Measurements from ENCODE around the gene PER2.

The PER2 gene

DNA sequence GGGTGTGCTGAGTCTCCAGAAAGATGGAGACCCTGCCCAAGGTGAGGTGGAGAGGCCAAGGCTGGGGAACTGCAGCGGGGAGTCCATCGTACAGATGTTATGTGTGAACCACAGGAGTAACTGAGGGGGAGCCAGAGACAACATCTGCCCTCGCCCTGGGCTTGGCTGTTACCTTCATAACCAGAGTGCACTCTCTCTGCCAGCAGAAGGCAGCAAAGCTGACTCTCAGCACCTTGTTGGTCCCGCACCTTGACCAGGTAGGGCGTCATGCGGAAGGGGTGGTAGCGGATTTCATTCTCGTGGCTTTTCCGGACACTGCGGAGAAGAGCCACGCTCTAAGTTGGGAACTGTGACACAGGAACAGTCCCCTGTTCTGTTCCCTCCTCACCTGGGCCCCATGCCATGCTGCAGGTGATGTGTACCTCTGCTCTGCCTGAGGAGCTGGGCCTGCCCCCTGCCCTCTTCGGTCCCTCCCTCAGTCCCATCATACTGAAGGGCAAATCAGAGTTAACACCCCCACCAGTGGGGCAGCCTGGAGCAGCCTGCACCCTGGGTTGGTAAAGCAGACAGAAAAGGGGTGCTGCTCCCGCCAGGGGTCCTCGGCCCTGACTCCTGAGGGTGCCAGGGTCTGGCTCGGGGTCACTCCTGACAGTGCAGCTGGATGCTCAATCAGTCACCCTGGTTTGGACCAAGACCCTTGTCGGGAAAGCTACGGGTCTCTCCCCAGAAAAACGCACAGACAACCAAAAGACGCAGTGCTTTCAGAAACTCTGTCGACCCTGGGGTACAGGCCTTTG is 20.3 kb downstream of the PER2 start:
- no peak for DNase-seq (ENCODE audit: low read depth)

DNA sequence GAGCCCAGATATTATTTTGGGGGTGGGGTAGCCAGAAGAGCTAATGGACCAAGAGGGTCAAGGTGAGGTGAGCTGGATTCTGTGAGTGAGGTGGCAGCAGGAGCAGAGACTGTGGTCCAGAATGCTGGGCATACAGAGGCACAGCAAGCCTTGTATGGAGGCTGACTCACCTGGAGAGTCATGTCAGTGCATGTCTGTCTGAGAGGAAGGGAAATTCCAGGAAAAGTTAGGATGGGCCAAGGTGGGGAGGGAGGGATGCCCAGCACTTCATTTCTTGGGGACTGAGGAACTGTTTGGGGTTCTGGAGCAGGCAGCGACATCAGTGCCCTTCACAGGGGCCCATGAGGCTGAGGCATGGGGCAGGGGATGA is 21.1 kb downstream of the PER2 start:
- DNase-seq (ENCODE audit: low read depth) = no peak

DNA sequence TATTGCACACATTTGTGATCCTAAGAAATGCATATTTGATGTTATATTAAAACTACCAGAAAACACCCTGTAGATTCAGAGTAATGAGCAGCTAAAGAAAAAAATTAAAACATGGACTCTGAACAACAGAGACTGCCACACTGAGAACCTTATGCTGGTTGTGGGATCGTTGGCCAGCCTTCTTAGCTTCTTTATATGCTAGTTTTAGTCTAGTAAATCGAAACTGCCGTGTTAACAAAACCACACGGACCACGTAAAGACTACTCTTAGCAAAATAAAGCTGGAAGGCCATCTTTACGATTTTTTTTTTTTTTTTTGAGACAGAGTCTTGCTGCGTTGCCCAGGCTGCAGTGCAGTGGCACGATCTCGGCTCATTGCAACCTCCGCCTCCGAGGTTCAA is 22.8 kb downstream of the PER2 start:
- no peak for DNase-seq (ENCODE audit: low read depth)

DNA sequence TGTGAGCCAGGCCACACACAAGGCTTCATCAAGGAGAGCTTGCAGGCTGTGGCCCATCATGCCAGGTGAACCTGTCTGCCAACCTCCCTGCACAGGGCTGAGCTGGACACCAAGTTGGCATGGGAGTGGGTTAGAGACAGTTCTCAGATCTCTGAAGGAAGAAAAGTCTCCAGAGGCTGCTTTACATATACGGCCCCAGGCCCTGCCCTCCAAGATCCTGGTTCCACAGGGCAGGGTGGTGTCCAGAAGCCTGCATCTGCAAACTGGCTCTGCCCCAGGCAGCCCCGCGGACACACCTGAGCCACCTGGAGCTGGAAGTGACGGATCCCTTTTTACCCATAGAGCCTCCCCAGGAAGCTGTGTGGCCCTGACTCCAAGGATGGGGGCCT is 24.3 kb downstream of the PER2 start:
- no peak for DNase-seq (ENCODE audit: low read depth)

DNA sequence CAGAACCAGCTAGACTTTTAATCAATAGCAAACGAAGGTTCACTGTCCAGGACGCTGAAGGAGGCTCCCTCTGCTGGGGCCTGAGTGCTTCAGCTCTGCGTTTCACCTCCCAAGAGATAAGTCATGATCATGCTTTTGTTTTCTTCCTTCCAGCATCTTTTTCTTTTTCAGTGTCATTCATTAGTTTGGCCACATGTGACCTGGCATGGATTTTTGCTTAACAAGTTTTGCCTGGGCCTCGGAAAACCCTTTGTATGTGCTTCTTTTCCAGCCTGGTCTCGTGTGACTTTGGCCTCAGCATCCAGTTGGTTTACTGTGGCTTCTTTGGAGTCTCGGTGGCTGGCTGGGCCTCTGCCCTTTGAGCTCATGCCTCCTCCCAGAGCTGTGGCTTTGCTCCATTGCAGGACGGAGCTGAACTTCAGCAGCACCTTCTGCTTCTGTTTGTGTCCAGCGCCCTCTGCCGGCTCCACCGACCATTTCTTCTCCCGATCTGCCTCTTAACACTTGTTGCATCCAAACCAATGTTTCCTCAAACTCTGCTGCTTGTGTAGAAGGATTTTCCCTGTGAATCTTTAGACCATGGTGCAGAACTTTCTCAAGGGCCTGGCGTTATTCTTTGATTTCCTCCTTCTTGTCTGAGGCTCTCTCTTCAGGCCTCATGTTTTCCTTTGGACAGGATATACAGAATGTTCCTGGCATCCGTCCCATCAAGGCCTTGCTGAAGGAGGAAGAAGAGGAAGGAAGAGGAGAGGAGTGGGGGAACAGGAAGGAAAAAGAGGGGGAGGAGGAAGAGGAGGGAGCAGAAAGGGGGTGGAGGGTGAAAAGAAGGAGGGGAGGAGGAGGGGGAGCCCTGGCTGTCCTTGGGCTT is 25.0 kb downstream of the PER2 start:
- DNase-seq (ENCODE audit: low read depth) = peak; percentile 75

DNA sequence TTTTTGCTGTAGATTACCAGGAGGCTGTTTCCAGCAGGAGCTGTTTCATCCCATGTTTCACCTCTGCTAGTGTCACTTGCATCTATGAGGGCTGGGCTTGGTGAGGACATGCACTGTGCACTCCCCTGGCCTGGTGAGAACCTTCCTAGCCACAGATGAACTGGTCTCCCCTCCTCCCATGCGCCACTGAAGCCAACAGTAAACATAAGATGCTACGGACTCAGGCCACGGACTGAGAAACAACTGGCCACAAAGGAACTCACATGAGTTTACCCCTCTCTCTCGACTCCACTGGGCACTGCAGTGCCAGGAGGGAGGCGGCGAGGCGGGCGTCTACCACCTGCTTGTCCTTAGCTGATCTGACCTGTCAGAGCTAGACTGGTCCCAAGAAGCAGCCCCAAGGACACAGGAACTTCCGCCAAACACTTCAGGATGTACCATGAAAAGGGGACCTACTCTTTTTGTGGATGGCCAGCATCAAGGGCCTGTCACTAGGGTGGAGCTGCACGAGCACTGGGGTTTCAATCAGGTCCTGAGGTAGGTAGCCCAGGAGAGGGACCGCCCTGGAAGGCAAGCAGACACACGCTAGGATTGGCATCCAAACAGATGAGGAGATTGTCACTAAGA is 25.8 kb downstream of the PER2 start:
- DNase-seq (ENCODE audit: low read depth) = no peak

DNA sequence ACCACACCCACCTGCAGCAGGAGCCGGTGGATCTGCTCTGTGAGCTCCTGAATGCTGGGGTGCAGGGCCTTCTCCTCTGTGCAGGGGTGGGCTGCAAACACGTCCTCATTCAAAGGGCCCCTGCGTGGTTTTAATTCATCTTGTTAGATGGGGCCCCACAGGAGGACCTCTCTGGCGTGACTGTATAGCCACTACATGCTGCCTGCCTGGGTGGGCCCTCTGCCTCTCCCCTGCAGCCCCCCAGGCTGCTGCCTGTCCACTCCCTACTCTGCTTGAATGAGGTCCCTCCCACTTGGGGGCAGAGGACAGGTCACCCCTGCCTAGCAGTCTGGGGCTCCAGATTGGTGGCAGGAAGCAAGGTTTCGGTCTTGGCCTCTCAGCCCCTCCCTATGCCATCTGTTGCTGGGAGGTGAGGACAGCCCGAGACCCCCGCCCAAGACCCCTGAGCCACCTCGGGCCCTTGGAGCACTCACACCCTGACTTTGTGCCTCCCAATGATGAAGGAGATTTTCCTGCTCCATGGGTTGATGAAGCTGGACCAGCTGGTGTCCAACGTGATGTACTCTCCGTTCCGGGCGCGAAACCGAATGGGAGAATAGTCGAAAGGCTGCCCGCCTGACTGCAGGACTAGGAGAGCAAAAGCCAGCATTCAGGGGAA is 26.6 kb downstream of the PER2 start:
- no peak for DNase-seq (ENCODE audit: low read depth)

DNA sequence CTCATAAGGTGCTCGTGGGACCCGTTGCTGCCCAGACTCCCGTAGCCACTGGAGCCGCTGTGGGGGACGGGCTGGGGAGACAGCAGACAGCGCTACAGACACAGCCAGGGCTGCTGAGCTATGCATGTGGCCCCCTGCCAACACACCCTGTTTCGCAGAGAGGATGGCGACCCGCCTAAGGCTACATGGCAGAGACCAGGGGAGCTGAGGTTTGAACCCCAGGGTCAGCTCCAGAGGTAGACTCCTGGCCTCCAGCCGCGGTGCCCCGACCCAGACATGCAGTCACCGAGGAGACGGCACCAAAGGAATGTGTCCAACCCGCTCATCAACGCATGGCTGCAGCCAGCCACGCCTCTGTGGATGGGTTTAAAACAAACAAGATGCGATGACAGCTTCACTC is 27.5 kb downstream of the PER2 start:
- no peak for DNase-seq (ENCODE audit: low read depth)

DNA sequence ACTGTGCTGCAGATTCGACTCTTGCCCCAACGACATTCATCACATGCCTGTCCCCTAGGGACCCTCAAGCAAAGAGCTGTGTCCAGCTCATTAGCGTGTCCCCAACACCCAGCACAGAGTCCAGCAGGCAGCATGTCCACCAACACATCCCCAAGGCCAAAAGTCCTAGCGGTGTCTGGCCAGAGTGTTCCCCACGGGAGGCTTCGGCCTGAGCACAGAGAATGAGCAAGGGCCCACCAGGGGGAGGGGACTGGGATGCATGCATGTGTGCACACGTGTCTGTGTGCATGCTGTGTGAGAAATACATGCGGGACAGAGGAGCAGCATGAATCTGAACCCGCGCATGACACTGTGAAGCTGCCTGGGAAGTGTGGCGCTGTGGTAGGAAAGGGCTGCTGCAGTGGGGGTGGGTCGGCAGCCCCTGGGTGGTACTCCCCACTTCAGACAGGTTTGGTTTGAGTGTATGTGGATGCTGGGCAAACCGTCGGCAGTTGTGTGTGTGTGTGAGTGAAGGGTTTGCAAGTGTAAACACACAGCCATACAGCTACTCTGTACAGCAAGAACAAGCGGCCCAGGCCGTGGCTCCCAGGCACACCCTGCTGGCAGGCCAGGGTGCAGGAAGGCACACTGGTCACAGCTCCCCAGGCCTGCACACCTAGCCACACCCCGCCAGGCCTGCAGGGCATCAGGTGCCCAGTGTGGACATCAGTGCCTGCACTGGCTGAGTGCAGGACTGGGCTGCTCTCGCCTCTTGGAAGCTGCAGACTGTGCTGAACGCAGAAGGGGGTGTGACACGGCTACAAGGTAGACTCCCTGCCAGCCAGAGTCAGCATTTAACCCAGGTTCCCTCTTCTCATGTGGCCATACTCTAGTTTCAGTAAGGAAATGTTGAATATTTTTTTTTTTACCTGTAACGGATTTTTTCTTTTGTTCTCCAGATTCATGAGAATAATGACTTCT is 29.1 kb downstream of the PER2 start:
- no peak for DNase-seq (ENCODE audit: low read depth)

DNA sequence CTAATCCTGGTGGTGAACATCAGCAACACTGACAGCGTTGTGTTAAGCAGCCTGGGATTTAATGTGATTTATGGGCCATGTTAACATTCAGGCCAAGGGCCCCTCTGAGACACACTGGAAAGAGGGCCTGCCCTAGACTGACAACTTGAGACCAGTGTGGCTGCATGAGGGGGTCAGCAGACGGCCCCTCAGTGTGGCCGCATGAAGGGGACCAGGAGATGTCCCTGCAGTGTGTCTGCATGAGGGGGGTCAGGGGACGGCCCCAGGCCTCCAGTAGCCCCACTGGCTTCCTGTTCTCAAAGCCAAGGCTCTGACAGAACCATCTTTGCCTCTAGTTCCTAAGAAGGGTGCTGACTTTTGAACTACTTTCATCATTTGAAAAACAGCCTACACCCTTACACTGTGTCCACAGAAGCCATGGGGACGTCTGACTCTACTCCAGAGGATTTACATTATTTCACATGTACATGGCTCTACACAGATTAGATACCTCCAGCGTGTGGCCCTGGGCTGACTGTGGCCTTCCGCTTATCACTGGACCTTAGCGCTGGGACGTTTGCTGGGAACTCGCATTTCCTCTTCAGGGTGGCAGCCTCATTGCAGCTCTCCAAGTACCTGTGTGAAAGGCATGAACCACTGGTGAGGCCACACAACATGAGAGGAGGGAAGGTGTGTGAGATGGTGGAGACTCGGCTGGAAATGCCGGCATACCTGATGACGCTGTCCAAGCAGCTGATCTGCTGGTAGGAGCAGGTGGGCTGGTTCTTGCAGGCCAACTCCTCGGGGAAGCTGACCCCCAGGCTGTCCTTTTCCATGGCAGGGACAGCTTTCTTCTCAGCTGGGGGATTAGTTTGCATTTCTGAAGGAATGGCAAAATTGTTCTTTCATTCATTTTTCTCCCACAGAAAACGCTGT is 30.4 kb downstream of the PER2 start:
- DNase-seq (ENCODE audit: low read depth) = no peak

DNA sequence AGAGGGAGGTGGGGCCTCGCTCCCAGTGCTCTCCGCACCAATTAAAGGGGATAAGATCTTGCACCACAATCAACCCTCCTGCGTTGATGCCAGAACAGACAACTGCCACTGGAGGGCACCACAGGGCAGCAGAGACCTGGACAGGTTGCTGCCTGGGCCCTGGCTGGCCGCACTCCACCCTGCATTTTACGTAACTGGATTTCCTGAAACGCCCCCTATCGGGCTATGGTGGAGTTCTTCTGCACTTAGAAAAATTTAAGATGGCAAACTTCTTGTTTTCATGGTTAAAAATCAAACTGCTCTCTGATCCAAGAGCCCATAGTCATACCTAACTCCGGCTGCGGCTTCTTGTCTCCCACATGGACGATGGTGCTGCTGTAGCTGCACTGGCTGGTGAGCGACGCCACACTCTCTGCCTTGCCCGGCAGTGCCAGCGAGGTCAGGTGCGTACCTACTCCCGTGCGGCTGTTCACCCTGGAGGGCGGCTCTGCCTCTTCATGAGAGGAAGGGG is 31.8 kb downstream of the PER2 start:
- peak; percentile 74 for DNase-seq (ENCODE audit: low read depth)

DNA sequence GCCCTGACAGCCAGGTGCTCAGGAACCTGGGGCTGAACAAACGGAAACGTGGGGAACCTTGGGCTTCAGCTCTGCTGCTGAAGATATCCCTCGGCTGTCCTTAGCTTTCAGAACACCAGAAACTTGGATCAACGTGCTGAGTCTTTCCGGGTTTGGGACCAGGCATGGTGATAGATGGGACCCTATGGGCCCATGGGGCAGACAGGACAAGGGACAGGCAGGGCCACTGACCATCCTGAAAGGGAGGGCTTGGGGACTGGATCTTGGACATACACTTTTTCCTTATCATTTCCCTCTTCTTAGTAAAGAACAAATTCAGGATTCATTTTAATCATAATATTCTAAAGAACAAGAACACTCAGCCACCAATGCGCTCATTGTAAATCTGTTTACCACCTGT is 32.3 kb downstream of the PER2 start:
- no peak for DNase-seq (ENCODE audit: low read depth)

DNA sequence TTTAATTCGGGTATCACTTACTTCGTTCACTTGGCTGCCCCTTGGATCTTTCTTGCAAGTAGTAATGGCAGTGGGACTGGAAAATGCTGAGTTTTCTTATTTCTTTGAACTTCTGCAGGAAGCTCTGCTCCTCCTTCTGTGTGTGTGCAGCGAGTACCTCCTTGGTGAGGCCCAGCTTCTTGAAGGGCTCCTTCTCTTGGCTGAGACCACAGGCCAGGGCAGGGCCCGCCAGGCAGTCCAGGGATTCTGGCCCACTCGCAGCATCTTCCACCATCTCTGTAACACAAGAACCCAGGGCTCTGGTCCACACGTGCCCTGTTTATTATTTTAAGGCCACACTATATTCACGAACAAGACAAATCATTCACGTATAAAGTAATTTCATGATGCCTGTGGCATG is 32.8 kb downstream of the PER2 start:
- no peak for DNase-seq (ENCODE audit: low read depth)

DNA sequence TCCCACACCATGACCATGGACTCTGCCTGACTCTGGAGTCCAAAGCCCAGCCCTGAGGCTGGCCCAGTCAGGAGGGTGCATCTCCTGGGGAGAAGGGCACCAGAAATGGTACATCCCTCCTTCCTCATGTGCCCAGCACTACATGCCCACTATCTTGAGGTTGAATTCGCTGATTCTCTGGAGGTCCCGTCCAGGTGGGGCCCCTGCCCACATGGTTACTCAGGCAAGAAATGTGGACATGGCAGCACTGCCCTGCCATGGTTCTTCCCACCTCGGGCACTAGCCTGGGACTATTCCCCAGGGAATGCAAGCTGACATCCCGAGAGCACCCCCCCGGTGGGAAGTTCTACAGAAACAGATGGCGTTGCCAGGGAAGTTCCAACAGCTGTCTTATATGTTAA is 33.3 kb downstream of the PER2 start:
- no peak for DNase-seq (ENCODE audit: low read depth)

DNA sequence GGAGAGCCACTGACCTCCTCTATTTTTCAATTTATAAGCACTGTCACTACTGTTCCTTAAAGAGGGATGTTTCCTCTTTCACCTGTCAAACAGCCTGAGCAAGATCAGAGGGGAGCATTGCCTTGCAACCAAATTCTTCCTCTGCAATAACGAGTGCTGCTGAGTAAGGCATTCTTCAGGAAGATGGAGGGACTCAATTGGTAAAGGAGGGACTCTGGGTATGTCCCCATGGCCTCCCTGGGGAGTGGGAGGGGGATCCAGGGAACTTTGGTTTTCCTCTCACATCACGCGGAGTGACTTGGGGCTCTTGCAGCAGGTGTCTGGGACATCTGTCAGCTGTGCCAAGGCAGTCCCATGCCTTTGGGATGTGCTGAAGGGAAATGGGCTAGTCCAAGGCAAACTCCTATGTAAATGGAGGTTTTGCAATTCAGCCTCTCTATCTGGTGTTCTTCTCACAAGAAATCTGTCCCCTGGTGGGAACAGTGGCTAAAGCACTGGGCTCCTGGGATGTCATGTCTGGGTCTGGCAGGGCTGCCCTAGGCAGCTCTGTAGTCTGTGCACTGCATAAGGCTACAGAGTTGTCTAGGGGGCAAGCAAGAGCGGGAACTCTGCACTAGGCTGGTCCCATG is 34.2 kb downstream of the PER2 start:
- no peak for DNase-seq (ENCODE audit: low read depth)

DNA sequence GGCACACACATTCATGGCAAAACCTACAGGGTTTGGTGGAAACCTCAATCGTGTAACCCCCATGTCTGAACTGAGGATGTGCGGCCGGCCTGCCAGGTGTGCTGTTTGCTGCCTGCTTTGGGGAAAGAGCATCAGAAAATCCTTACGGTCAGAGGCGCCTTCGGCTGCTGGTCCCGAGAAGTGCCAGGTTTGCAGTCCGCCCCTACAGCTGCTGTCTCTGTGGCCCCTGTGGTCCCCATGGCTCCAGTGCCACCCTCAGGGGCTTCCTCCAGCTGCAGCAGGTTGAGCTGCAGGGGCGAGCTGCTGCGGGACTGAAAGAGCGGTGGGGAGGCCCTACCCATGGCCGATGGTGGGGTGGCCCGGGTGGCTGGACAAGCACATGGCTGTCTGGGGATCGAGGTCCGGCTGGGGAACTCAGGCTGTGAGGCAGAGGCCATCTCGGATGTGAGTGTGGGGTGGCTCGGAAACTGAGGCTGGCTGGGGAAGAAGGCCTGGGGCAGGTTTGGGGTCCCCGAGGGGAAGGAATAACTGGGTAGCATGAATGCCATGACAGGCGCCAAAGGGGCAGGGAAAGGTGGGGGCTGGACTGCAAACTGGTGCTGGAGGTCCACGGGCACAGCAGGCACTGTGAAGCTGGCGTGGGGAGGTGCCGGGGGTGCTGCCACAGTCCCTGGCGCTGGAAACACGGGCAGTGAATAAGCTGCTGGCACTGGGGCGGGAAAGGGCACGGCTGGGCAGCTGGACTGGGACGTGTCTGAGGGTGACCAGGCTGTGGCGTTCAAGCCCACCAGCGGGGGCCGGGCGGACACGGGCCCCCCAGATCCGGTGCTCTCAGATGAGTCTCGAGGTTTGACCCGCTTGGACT is 35.4 kb downstream of the PER2 start:
- DNase-seq (ENCODE audit: low read depth) = no peak

DNA sequence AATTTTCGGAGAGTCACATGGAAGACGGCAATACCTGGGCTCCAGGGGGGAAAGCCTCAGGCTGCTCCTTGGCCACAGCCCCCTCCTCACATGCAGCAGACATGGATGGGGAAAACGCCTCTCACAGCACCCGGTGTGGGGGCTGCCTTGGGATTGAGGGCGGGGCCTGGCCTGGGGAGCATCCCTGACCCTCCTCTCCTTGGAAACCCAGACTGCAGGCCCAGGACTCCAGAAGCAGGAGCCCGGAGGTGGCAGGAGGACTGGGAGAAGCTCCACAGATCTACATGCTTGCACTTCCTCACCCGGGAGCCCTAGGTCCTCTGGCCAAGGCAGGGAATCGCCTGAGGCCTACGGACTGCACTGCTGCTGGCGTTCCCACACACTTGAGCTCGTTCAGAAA is 36.4 kb downstream of the PER2 start:
- no peak for DNase-seq (ENCODE audit: low read depth)

DNA sequence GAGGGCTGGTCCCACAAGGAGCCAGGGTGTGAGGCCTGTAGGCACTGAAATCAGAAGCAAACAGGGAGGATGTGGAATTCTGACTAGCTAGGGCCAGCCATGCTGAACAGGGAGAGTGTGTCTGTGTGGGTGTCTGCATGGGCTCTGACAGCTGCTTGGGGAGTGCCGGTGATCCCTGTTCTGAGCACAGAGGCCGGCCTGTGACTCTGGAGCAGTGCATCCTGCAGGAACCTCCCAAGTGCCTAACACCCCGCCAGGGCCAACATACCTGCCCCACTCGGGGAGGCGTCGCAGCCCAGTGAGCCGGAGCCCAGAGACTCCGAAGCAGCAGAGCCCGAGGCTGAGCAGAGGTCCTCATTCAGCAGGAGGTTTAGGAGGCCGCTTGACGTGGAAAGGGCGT is 37.1 kb downstream of the PER2 start:
- DNase-seq (ENCODE audit: low read depth) = no peak

DNA sequence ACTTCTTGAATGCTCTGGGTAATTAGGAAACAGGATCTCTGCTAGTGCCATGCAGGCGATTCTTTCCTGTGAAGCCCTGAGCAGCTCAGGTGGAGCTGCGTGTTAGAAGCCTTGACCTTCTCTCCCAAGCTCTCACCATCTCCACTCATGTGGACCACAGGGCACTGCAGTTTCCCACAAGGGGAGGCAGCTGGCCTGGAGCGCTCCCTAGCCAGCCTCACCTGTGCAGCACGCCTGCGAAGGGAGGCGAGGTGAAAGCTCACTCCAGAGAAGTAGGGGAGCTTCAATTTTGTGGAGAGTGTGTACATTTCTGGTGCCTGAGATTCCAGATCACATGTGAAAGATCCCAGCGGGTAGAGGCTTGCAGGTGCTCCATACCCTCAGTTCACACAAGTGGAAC is 37.5 kb downstream of the PER2 start:
- DNase-seq (ENCODE audit: low read depth) = no peak

Measured in CMK (cell line).